ENCODE measurements around the gene MTMR2. TPM values are rescaled to one million over a fixed set of nuclear protein-coding genes. Genes with fewer than 3 reads are reported as not detected.

The MTMR2 gene
- total RNA-seq, 1 donor from 2014 or later: 14.7 TPM

GRCh38 chr11:95793116-95793515, 130.8 kb downstream of the MTMR2 start:
- no peak for DNase-seq (ENCODE audit: low spot score in 2 of 2)
- H3K4me3 ChIP-seq: no peak overlapping the region
- no peak for TF ChIP-seq CTCF (IDR thresholded peaks at IDR 0.05)
- H3K9me3 ChIP-seq: no peaks in the 10 kb centered on the region
- intact Hi-C loops (cut with DNase I): no loop called here
- no peaks in the 10 kb centered on the region for H3K27me3 ChIP-seq
- no peaks in the 10 kb centered on the region for H3K36me3 ChIP-seq
- no peak overlapping the region for H3K27ac ChIP-seq
- H3K4me1 ChIP-seq: peaks cover 0 to 17% of the 10 kb centered on the region in 2 donors

- TF ChIP-seq CTCF (IDR thresholded peaks at IDR 0.05): no peak
- Histone ChIP-seq H3K9me3 (no peaks in the 10 kb centered on the region), H3K36me3 (no peaks in the 10 kb centered on the region), H3K27ac (no peak overlapping the region), H3K27me3 (no peaks in the 10 kb centered on the region), H3K4me1 (peaks cover 0 to 21% of the 10 kb centered on the region in 2 donors), H3K4me3 (no peak overlapping the region)
- DNase-seq (ENCODE audit: low spot score in 2 of 2): no peak
- intact Hi-C loops (cut with DNase I): no loop called here
Observed at GRCh38 chr11:95792700-95793099, 131.2 kb downstream of the MTMR2 start.

DNA sequence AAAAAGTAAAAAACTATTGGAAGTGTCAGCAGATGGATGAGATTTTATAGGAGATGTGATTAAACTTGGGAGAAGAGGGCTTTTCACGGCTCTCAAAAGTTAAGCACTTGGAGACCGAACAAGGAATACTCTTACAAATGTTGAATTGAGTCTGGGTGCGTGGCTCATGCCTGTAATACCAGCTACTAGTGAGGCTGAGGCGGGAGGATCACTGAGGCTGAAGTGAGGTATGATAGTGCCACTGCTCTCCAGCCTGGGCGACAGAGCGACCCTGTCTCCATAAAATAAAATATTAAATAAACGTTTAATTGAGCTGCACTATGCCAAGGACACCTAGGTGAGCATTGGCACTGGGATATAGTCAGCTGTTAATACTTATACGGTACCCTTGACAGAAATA, 131.7 kb downstream of the MTMR2 start:
- Histone ChIP-seq H3K27me3 (no peaks in the 10 kb centered on the region), H3K36me3 (no peaks in the 10 kb centered on the region), H3K27ac (no peak overlapping the region), H3K4me1 (peaks cover 0 to 22% of the 10 kb centered on the region in 2 donors), H3K9me3 (no peaks in the 10 kb centered on the region), H3K4me3 (no peak overlapping the region)
- no peak for DNase-seq (ENCODE audit: low spot score in 2 of 2)
- no peak for TF ChIP-seq CTCF (IDR thresholded peaks at IDR 0.05)
- intact Hi-C loops (cut with DNase I): no loop called here

GRCh38 chr11:95791709-95792033, 132.2 kb downstream of the MTMR2 start:
- Histone ChIP-seq H3K4me1 (peaks cover 0 to 22% of the 10 kb centered on the region in 2 donors), H3K36me3 (peaks cover 0 to under 1% of the 10 kb centered on the region in 2 donors), H3K4me3 (peak overlapping the region; percentile 95 to 98), H3K27me3 (no peaks in the 10 kb centered on the region), H3K9me3 (no peaks in the 10 kb centered on the region), H3K27ac (no peak overlapping the region)
- intact Hi-C loops (cut with DNase I): no loop called here
- DNase-seq (ENCODE audit: low spot score in 2 of 2): no peak
- no peak for TF ChIP-seq CTCF (IDR thresholded peaks at IDR 0.05)

GRCh38 chr11:95790933-95791708, 132.8 kb downstream of the MTMR2 start:
- Histone ChIP-seq H3K36me3 (peaks cover under 1 to 6% of the 10 kb centered on the region in 2 donors), H3K27ac (peak overlapping the region; percentile 91 to 100), H3K27me3 (no peaks in the 10 kb centered on the region), H3K4me1 (peaks cover 0 to 22% of the 10 kb centered on the region in 2 donors), H3K4me3 (peak overlapping the region; percentile 95 to 98), H3K9me3 (no peaks in the 10 kb centered on the region)
- TF ChIP-seq CTCF (IDR thresholded peaks at IDR 0.05): no peak
- peak; percentile 21 to 84 for DNase-seq (ENCODE audit: low spot score in 2 of 2)
- intact Hi-C loops (cut with DNase I): loop anchor here (1.0 kb wide), 1 partner anchor 724 kb away; no protein-coding TSS in a partner anchor
